ENCODE measurements around the gene ATL1.

GRCh38 chr14:50615552-50615951 lies 55.6 kb downstream of the ATL1 start:
- TF ChIP-seq EZH2 (IDR thresholded peaks at IDR 0.05; ENCODE audit: low read depth, unreplicated experiment) (no peak), CTCF (conservative IDR thresholded peaks at IDR 0.05; ENCODE audit: low read depth in 2 of 2) (no peak), EZH2phosphoT487 (IDR thresholded peaks at IDR 0.05; ENCODE audit: unreplicated experiment) (no peak), CREB1 (CRISPR knock-in tag; IDR thresholded peaks at IDR 0.05; ENCODE audit: low read depth) (no peak), REST (IDR thresholded peaks at IDR 0.05; ENCODE audit: unreplicated experiment) (no peak), POLR2AphosphoS5 (IDR thresholded peaks at IDR 0.05; ENCODE audit: low read depth) (no peak), NANOG (IDR thresholded peaks at IDR 0.05; ENCODE audit: borderline replicate concordance) (no peak)
- TF ChIP-seq, protein P1, sequence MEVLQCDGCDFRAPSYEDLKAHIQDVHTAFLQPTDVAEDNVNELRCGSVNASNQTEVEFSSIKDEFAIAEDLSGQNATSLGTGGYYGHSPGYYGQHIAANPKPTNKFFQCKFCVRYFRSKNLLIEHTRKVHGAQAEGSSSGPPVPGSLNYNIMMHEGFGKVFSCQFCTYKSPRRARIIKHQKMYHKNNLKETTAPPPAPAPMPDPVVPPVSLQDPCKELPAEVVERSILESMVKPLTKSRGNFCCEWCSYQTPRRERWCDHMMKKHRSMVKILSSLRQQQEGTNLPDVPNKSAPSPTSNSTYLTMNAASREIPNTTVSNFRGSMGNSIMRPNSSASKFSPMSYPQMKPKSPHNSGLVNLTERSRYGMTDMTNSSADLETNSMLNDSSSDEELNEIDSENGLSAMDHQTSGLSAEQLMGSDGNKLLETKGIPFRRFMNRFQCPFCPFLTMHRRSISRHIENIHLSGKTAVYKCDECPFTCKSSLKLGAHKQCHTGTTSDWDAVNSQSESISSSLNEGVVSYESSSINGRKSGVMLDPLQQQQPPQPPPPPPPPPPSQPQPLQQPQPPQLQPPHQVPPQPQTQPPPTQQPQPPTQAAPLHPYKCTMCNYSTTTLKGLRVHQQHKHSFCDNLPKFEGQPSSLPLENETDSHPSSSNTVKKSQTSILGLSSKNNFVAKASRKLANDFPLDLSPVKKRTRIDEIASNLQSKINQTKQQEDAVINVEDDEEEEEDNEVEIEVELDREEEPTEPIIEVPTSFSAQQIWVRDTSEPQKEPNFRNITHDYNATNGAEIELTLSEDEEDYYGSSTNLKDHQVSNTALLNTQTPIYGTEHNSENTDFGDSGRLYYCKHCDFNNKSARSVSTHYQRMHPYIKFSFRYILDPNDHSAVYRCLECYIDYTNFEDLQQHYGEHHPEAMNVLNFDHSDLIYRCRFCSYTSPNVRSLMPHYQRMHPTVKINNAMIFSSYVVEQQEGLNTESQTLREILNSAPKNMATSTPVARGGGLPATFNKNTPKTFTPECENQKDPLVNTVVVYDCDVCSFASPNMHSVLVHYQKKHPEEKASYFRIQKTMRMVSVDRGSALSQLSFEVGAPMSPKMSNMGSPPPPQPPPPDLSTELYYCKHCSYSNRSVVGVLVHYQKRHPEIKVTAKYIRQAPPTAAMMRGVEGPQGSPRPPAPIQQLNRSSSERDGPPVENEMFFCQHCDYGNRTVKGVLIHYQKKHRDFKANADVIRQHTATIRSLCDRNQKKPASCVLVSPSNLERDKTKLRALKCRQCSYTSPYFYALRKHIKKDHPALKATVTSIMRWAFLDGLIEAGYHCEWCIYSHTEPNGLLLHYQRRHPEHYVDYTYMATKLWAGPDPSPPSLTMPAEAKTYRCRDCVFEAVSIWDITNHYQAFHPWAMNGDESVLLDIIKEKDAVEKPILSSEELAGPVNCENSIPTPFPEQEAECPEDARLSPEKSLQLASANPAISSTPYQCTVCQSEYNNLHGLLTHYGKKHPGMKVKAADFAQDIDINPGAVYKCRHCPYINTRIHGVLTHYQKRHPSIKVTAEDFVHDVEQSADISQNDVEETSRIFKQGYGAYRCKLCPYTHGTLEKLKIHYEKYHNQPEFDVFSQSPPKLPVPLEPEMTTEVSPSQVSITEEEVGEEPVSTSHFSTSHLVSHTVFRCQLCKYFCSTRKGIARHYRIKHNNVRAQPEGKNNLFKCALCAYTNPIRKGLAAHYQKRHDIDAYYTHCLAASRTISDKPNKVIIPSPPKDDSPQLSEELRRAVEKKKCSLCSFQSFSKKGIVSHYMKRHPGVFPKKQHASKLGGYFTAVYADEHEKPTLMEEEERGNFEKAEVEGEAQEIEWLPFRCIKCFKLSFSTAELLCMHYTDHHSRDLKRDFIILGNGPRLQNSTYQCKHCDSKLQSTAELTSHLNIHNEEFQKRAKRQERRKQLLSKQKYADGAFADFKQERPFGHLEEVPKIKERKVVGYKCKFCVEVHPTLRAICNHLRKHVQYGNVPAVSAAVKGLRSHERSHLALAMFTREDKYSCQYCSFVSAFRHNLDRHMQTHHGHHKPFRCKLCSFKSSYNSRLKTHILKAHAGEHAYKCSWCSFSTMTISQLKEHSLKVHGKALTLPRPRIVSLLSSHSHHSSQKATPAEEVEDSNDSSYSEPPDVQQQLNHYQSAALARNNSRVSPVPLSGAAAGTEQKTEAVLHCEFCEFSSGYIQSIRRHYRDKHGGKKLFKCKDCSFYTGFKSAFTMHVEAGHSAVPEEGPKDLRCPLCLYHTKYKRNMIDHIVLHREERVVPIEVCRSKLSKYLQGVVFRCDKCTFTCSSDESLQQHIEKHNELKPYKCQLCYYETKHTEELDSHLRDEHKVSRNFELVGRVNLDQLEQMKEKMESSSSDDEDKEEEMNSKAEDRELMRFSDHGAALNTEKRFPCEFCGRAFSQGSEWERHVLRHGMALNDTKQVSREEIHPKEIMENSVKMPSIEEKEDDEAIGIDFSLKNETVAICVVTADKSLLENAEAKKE (CRISPR knock-in tag; IDR thresholded peaks at IDR 0.05) = no peak
- TF ChIP-seq, protein P2, sequence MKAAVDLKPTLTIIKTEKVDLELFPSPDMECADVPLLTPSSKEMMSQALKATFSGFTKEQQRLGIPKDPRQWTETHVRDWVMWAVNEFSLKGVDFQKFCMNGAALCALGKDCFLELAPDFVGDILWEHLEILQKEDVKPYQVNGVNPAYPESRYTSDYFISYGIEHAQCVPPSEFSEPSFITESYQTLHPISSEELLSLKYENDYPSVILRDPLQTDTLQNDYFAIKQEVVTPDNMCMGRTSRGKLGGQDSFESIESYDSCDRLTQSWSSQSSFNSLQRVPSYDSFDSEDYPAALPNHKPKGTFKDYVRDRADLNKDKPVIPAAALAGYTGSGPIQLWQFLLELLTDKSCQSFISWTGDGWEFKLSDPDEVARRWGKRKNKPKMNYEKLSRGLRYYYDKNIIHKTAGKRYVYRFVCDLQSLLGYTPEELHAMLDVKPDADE (IDR thresholded peaks at IDR 0.05) = no peak

All from GM23338 (cell line).